PC-9 (cell line): ENCODE measurements around the gene FLVCR1.

Experiments used
- EZH2 ChIP-seq: fragments of 200-600 bp; sonication (generic); IDR thresholded peaks from 2 replicates; pipeline ENCODE4 v1.8.0; 2017; ENCODE audit warnings: antibody characterized with exemption, low read depth
- TF ChIP-seq, protein P1 (sequence below): fragments of 200-600 bp; sonication (generic); conservative IDR thresholded peaks from 2 replicates; pipeline ENCODE4 v1.6.1; 2017; ENCODE audit warnings: mixed run types, antibody characterized with exemption, mild to moderate bottlenecking, moderate library complexity

DNA sequence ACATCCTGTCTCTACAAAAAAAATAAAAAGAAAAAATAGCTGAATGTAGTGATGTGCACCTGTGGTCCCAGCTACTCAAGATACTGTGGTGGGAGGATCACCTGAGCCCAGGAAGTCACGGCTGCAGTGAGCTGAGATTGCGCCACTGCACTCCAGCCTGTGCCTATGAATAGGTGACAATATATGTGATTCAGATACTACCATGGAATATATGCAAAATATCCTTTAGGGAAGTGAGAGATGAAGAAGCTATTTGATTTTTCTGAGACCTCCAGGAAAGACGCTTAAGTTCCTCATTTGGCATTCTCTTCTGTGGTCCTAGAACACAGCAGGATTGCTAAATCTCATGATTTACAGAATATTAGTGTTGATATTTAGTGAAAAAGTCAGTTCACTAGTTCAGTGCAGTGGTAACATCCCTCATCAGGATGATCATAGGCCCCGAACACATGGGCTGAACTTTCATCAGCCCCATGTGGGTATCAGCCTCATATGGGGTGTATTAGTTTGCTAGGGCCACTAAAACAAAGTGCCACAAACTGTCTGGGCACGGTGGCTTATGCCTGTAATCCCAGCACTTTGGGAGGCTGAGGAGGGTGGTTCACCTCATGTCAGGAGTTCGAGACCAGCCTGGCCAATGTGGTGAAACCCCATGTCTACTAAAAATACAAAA lies 86.3 kb downstream of the FLVCR1 start:
- TF ChIP-seq, protein P1, sequence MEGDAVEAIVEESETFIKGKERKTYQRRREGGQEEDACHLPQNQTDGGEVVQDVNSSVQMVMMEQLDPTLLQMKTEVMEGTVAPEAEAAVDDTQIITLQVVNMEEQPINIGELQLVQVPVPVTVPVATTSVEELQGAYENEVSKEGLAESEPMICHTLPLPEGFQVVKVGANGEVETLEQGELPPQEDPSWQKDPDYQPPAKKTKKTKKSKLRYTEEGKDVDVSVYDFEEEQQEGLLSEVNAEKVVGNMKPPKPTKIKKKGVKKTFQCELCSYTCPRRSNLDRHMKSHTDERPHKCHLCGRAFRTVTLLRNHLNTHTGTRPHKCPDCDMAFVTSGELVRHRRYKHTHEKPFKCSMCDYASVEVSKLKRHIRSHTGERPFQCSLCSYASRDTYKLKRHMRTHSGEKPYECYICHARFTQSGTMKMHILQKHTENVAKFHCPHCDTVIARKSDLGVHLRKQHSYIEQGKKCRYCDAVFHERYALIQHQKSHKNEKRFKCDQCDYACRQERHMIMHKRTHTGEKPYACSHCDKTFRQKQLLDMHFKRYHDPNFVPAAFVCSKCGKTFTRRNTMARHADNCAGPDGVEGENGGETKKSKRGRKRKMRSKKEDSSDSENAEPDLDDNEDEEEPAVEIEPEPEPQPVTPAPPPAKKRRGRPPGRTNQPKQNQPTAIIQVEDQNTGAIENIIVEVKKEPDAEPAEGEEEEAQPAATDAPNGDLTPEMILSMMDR = no peak
- no peak for TF ChIP-seq EZH2
